Measurements from ENCODE around the gene GP9.
"Not testable (repeated sequence)": the region's sequence is repeated elsewhere in the genome, so short reads cannot be mapped to it uniquely, and the experiment has no call there.

Gene GP9

GRCh38 chr3:129085818-129086217 lies 25.2 kb downstream of the GP9 start:
- H3K4me3 ChIP-seq: no peak overlapping the region
- no peaks in the 10 kb centered on the region for H3K27me3 ChIP-seq (ENCODE audit: low read depth)
- H3K4me1 ChIP-seq: no peaks in the 10 kb centered on the region
- no peaks in the 10 kb centered on the region for H3K9me3 ChIP-seq
- in situ Hi-C loops (cut with MboI; ENCODE audit: low sequenced_read_pairs): no loop called here
- no peaks in the 10 kb centered on the region for H3K36me3 ChIP-seq (replicated peaks)
- no peak for DNase-seq (ENCODE audit: low spot score in 2 of 2)

DNA sequence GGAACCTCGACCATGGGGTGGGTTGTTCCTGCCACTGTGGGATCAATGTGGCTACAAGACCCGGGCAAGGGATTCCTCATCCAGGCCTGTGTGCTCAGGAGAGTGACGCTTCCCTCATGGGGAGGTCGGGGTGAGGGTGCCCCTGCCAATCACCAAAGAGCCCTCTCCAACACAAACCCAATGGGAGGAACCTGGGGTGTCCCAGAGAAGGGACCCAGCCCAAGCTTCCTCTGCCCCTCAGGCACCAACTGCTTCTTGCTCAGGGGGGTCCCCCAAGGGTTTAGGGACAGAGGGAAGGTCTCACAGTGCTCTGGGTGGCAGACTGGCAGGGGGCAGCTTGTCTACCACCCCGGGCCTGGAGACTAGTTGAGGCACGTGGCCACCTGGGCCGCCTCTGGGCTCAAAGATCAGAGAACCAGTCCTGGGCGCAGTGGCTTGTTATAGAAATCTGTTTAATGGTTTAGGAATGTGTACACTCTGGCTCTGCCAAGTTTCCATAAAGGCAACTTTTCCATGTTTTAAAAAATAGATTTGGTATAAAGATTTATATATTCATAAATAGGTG lies 26.6 kb downstream of the GP9 start:
- Histone ChIP-seq H3K9me3 (no peaks in the 10 kb centered on the region), H3K27me3 (ENCODE audit: low read depth) (no peaks in the 10 kb centered on the region), H3K36me3 (replicated peaks) (no peaks in the 10 kb centered on the region), H3K4me1 (no peaks in the 10 kb centered on the region), H3K4me3 (no peak overlapping the region)
- in situ Hi-C loops (cut with MboI; ENCODE audit: low sequenced_read_pairs): no loop called here
- no peak for DNase-seq (ENCODE audit: low spot score in 2 of 2)

- peak in 1 of 2 experiments; percentile 56 for DNase-seq (ENCODE audit: low spot score in 2 of 2)
- H3K36me3 ChIP-seq (replicated peaks); H3K27me3 ChIP-seq (ENCODE audit: low read depth); in situ Hi-C loops (cut with MboI; ENCODE audit: low sequenced_read_pairs); H3K4me1 ChIP-seq; H3K4me3 ChIP-seq; H3K9me3 ChIP-seq: not testable (repeated sequence)
Observed at GRCh38 chr3:129087904-129088303, 27.3 kb downstream of the GP9 start.

DNA sequence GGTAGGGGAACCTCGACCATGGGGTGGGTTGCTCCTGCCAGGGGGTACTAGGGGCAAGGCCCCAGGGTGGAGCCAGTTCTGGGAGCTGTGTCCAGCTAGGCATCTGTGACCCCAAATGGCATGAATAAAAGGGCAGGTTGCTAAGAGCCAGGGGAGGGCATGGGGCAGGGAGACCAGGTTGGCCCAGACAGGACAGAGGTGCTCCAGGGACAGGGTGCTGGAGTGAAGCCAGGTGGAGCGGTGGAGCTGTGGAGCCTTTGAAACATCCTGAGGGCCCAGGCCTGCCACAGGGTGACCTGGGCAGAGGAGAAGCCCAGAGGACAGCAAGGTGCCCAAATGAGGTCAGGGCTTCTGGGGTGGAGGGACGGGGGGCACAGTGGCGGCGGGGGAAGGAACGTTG lies 27.7 kb downstream of the GP9 start:
- DNase-seq (ENCODE audit: low spot score in 2 of 2); H3K4me1 ChIP-seq; in situ Hi-C loops (cut with MboI; ENCODE audit: low sequenced_read_pairs); H3K9me3 ChIP-seq; H3K27me3 ChIP-seq (ENCODE audit: low read depth); H3K4me3 ChIP-seq; H3K36me3 ChIP-seq (replicated peaks): not testable (repeated sequence)

- H3K27me3 ChIP-seq (ENCODE audit: low read depth): no peaks in the 10 kb centered on the region
- no peaks in the 10 kb centered on the region for H3K4me1 ChIP-seq
- no peaks in the 10 kb centered on the region for H3K9me3 ChIP-seq
- DNase-seq (ENCODE audit: low spot score in 2 of 2): no peak
- H3K36me3 ChIP-seq (replicated peaks): no peaks in the 10 kb centered on the region; the same call in 1 of the 2 replicates
- in situ Hi-C loops (cut with MboI; ENCODE audit: low sequenced_read_pairs): no loop called here
- H3K4me3 ChIP-seq: no peak overlapping the region
Observed at GRCh38 chr3:129095285-129095684, 34.7 kb downstream of the GP9 start.

DNA sequence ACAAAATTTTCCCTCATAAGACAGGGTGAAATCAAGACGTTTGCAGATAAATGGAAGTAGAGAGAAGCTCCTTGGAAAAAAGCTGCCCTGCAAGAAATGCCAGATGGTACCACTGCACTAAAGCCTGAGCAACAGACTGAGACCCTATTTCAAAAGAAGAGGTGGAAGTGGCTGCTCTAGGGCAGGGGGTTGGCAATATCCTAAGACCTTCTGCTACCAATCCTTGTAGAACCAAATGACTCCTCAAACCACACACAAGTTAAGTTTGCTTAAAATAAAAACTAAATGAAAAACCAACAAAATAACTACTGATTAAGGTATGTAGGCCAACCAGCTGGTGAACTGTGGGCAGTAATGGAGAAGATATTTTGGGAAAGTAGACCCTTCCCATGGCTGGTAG lies 39.7 kb downstream of the GP9 start:
- Histone ChIP-seq H3K9me3 (no peaks in the 10 kb centered on the region), H3K4me3 (no peak overlapping the region), H3K4me1 (no peaks in the 10 kb centered on the region), H3K27me3 (ENCODE audit: low read depth) (no peaks in the 10 kb centered on the region), H3K36me3 (replicated peaks) (no peaks in the 10 kb centered on the region)
- in situ Hi-C loops (cut with MboI; ENCODE audit: low sequenced_read_pairs): no loop called here
- DNase-seq (ENCODE audit: low spot score in 2 of 2): no peak

DNA sequence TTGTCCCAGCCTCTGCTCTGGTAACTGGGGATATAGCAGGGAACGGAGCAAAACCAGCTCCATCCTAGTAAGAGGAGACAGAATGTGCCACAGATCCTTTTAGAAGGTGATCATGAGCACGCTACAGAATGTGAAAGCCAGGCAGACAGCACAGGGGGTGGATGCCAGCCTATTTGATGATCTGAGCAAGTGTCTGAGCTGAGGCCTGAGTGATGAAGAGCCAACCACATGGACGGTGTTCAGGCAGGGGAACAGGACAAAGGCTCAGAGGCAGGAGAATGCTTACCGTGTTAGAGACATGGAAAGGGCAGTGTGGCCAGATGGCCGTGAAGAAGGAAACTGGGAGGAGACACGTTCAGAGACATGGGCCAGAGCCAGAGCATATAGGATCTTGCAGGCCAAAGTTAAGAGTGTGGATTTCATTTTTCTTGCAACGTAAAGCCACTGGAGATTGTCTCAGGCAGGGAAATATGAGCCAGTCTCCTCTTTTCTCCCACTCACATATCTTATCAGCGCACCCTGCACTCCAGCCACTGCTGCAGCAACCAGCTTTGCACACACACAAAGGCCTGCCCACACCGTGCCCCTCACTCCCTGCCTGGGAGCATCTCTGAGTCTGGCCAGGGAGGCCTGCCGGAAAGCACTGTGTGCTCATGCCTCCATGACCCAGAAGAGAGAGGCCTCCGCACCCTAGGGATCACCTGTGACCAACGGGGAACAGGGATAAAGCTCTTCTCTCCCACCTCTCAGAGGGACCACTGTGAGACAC lies 41.0 kb downstream of the GP9 start:
- no peaks in the 10 kb centered on the region for H3K9me3 ChIP-seq
- in situ Hi-C loops (cut with MboI; ENCODE audit: low sequenced_read_pairs): no loop called here
- H3K27me3 ChIP-seq (ENCODE audit: low read depth): no peaks in the 10 kb centered on the region
- H3K4me3 ChIP-seq: no peak overlapping the region
- DNase-seq (ENCODE audit: low spot score in 2 of 2): no peak
- H3K4me1 ChIP-seq: no peaks in the 10 kb centered on the region
- no peaks in the 10 kb centered on the region for H3K36me3 ChIP-seq (replicated peaks)

DNA sequence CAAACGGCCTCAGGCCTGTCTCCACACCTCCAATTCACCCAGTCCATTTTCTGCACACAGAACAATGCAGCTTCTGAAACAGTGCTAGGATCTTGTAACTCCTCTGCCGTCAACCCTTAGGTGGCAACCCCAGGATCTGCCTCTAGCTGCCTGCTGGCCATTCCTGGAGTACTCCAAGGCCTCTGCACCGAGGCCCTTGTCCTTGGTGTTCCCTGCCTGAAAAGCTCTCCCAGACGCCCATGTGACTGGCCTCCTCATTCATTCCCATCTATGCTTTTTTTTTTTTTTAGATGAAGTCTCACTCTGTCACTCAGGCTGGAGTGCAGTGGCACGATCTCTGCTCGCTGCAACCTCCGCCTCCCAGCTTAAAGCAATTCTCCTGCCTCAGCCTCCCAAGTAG lies 42.7 kb downstream of the GP9 start:
- in situ Hi-C loops (cut with MboI; ENCODE audit: low sequenced_read_pairs): no loop called here
- H3K4me1 ChIP-seq: no peaks in the 10 kb centered on the region
- no peak overlapping the region for H3K4me3 ChIP-seq
- H3K9me3 ChIP-seq: no peaks in the 10 kb centered on the region
- H3K36me3 ChIP-seq (replicated peaks): no peaks in the 10 kb centered on the region
- no peaks in the 10 kb centered on the region for H3K27me3 ChIP-seq (ENCODE audit: low read depth)
- DNase-seq (ENCODE audit: low spot score in 2 of 2): no peak

DNA sequence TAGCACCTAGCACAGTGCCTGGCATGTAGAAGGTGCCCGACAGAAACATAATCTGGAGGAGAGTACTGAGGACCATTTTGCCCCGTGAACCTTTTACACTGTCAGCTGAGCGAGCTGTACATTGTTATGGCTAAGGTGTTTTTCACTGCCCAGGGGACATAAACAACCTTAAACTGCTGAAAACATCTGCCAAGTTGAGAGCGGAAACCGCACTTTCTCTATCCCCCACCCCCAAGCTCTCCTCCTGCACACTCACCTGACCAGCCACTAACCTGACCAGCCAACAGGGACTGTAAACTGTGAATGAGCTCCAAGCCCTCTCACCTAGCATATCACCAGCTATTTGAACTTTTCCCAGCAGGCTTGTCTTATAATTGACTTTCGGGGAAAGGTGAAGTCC lies 43.5 kb downstream of the GP9 start:
- in situ Hi-C loops (cut with MboI; ENCODE audit: low sequenced_read_pairs): no loop called here
- no peak for DNase-seq (ENCODE audit: low spot score in 2 of 2)
- H3K27me3 ChIP-seq (ENCODE audit: low read depth): no peaks in the 10 kb centered on the region

DNA sequence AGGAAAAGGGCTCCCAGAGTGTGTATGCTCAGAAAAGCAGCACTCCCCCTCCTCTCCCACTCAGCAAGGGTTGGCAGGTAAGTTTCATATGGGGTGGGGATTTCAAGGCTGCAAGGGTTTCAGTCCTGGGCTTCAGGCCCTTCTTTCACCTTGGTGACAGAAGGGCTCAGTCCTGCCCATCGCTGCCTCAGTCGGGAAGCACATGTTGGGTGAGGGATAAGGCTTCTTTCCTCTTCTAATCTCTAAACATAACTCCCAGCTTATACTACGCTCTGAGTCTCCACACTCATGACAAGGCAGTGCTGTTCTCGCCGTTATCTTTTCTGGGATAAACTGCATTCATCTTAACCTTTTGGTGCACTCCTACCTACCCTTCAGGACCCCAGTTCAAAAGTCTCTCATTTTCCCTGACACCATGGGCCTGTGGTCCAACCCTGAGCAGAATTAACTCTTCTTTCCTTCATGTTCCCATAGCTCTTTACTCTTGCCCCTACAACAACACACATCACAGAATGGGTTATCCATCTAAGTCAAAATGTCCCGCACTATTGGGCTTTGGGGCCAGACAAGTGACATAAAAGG lies 44.0 kb downstream of the GP9 start:
- Histone ChIP-seq H3K4me1 (no peaks in the 10 kb centered on the region), H3K9me3 (no peaks in the 10 kb centered on the region), H3K27me3 (ENCODE audit: low read depth) (no peaks in the 10 kb centered on the region), H3K4me3 (no peak overlapping the region), H3K36me3 (replicated peaks) (no peaks in the 10 kb centered on the region)
- DNase-seq (ENCODE audit: low spot score in 2 of 2): no peak
- in situ Hi-C loops (cut with MboI; ENCODE audit: low sequenced_read_pairs): no loop called here

More for the DNA sequence above, 43.5 kb downstream of the GP9 start:
- no peaks in the 10 kb centered on the region for H3K36me3 ChIP-seq (replicated peaks)
- H3K4me3 ChIP-seq: no peak overlapping the region
- no peaks in the 10 kb centered on the region for H3K9me3 ChIP-seq
- H3K4me1 ChIP-seq: no peaks in the 10 kb centered on the region

GRCh38 chr3:129105862-129106261 lies 45.3 kb downstream of the GP9 start:
- no peaks in the 10 kb centered on the region for H3K27me3 ChIP-seq (ENCODE audit: low read depth)
- no peak for DNase-seq (ENCODE audit: low spot score in 2 of 2)
- no peaks in the 10 kb centered on the region for H3K36me3 ChIP-seq (replicated peaks)
- no peak overlapping the region for H3K4me3 ChIP-seq
- in situ Hi-C loops (cut with MboI; ENCODE audit: low sequenced_read_pairs): no loop called here
- no peaks in the 10 kb centered on the region for H3K4me1 ChIP-seq
- no peaks in the 10 kb centered on the region for H3K9me3 ChIP-seq

DNA sequence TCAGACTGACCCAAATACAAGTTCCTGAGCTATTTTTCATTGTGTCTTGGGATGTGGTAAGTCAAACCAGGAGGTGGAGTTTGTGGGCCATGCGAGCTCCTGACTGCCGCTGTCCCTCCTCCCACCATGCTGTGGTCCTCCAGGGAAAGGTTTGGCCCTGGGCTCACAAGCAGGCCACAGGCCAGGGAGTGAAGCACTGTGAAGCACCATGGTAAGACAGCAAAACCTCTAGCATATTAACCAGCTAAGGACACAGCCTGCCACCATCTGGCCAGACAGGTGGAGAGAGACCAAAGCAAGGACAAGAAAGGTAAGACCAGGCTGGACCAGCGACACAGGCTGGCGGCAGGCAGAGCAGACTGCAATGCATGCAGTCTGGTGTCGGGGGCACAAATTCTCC lies 45.7 kb downstream of the GP9 start:
- Histone ChIP-seq H3K4me1 (no peaks in the 10 kb centered on the region), H3K36me3 (replicated peaks) (no peaks in the 10 kb centered on the region), H3K9me3 (no peaks in the 10 kb centered on the region), H3K27me3 (ENCODE audit: low read depth) (no peaks in the 10 kb centered on the region), H3K4me3 (no peak overlapping the region)
- DNase-seq (ENCODE audit: low spot score in 2 of 2): no peak
- in situ Hi-C loops (cut with MboI; ENCODE audit: low sequenced_read_pairs): no loop called here

- no peak for DNase-seq (ENCODE audit: low spot score in 2 of 2)
- no peak overlapping the region for H3K4me3 ChIP-seq
- no peaks in the 10 kb centered on the region for H3K9me3 ChIP-seq
- in situ Hi-C loops (cut with MboI; ENCODE audit: low sequenced_read_pairs): no loop called here
- no peaks in the 10 kb centered on the region for H3K36me3 ChIP-seq (replicated peaks)
- no peaks in the 10 kb centered on the region for H3K27me3 ChIP-seq (ENCODE audit: low read depth)
- no peaks in the 10 kb centered on the region for H3K4me1 ChIP-seq
Observed at GRCh38 chr3:129106866-129107565, 46.4 kb downstream of the GP9 start.

DNA sequence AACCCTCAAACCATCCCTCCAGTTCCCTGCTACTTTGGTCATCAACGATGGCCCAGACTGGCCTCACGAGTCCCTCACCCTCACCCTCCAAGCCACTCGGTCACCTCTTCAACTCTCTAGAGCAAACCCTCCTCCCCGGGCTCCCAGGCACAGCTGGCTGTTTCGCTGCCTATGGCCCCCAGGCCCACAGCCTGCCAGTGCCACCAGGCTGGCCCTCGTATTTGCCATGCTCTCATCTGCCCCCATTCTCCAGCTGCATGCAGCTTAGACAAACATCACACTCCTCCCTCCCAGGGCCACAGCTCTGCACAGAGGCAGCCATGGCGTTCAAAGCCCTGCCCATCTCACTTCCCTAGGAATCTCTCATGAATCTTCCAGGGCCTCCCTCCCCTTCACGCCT lies 47.2 kb downstream of the GP9 start:
- Histone ChIP-seq H3K9me3 (no peaks in the 10 kb centered on the region), H3K4me1 (no peaks in the 10 kb centered on the region), H3K36me3 (replicated peaks) (no peaks in the 10 kb centered on the region), H3K4me3 (no peak overlapping the region), H3K27me3 (ENCODE audit: low read depth) (no peaks in the 10 kb centered on the region)
- in situ Hi-C loops (cut with MboI; ENCODE audit: low sequenced_read_pairs): no loop called here
- no peak for DNase-seq (ENCODE audit: low spot score in 2 of 2)

All from HAP-1 (cell line).